Loucy (cell line): ENCODE results near the gene GCNT2.

Source experiments
- H2AFZ ChIP-seq: fragments of 200-600 bp; sonication (generic); 2 replicates; pipeline ENCODE4 v1.6.0; 2016; ENCODE audit warnings: antibody characterized with exemption, mild to moderate bottlenecking, low read length, moderate library complexity
- H3F3A ChIP-seq: fragments of 200-600 bp; 2 replicates; pipeline ENCODE4 v1.6.0; 2016; ENCODE audit warnings: antibody characterized with exemption, low read depth, mild to moderate bottlenecking
- H3K27me3 ChIP-seq: fragments of 200-600 bp; sonication (generic); 2 replicates; pipeline ENCODE4 v1.6.1; 2014; ENCODE audit warnings: low read length, mild to moderate bottlenecking; ENCODE audit not compliant: insufficient read depth, poor library complexity, severe bottlenecking
- H3K36me3 ChIP-seq: fragments of 200-600 bp; sonication (generic); 2 replicates; pipeline ENCODE4 v1.6.1; 2016; ENCODE audit warnings: low read length; ENCODE audit not compliant: insufficient read depth
- H3K4me1 ChIP-seq: fragments of 200-600 bp; sonication (generic); 2 replicates; pipeline ENCODE4 v1.5.1; 2014; ENCODE audit warnings: low read length, mild to moderate bottlenecking; ENCODE audit not compliant: insufficient read depth, poor library complexity, severe bottlenecking
- H3K4me2 ChIP-seq: fragments of 200-600 bp; sonication (generic); 2 replicates; pipeline ENCODE4 v1.6.0; 2014; ENCODE audit warnings: antibody characterized with exemption, low read length, low read depth, mild to moderate bottlenecking; ENCODE audit not compliant: poor library complexity, severe bottlenecking
- H3K4me3 ChIP-seq: fragments of 200-600 bp; sonication (generic); 2 replicates; pipeline ENCODE4 v1.5.1; 2014; ENCODE audit warnings: low read length, mild to moderate bottlenecking, mixed read lengths; ENCODE audit not compliant: poor library complexity, severe bottlenecking
- H3K79me2 ChIP-seq: fragments of 200-600 bp; sonication (generic); 2 replicates; pipeline ENCODE4 v1.6.1; 2014; ENCODE audit warnings: low read length; ENCODE audit not compliant: insufficient read depth
- H3K9ac ChIP-seq: fragments of 200-600 bp; sonication (generic); 2 replicates; pipeline ENCODE4 v1.6.0; 2014; ENCODE audit warnings: mild to moderate bottlenecking, low read depth, low read length, moderate library complexity; ENCODE audit not compliant: poor library complexity, severe bottlenecking
- H3K9me2 ChIP-seq: fragments of 200-600 bp; sonication (generic); replicated peaks from 2 replicates; pipeline ENCODE4 v1.6.1; 2016; ENCODE audit warnings: low read depth, low read length, mixed read lengths
- H3K9me3 ChIP-seq: fragments of 200-600 bp; sonication (generic); 2 replicates; pipeline ENCODE4 v1.6.1; 2014; ENCODE audit warnings: mild to moderate bottlenecking, antibody characterized with exemption, low read length, low read depth; ENCODE audit not compliant: insufficient read depth
- H4K20me1 ChIP-seq: fragments of 200-600 bp; sonication (generic); 2 replicates; pipeline ENCODE4 v1.6.0; 2014; ENCODE audit warnings: antibody characterized with exemption, low read length, mild to moderate bottlenecking; ENCODE audit not compliant: insufficient read depth, poor library complexity, severe bottlenecking
- CTCF ChIP-seq: fragments of 200-600 bp; sonication (generic); conservative IDR thresholded peaks from 2 replicates; pipeline ENCODE4 v1.5.1; 2014; ENCODE audit warnings: mild to moderate bottlenecking, antibody characterized with exemption, low read length
- EZH2phosphoT487 ChIP-seq: fragments of 200-600 bp; IDR thresholded peaks from 2 replicates; pipeline ENCODE4 v1.6.1; 2018; ENCODE audit warnings: antibody characterized with exemption, mild to moderate bottlenecking, moderate library complexity, borderline replicate concordance

Gene GCNT2

GRCh38 chr6:10520468-10520867 is 683 bp upstream of the GCNT2 start:
- Histone ChIP-seq H3K4me1 (peaks cover 16% of the 10 kb centered on the region), H3F3A (no peaks in the 10 kb centered on the region), H3K9ac (no peak overlapping the region), H3K4me2 (no peak overlapping the region), H3K9me3 (no peaks in the 10 kb centered on the region), H3K79me2 (no peaks in the 10 kb centered on the region), H3K4me3 (no peak overlapping the region), H3K36me3 (no peaks in the 10 kb centered on the region), H2AFZ (peak overlapping the region; percentile 71), H4K20me1 (no peaks in the 10 kb centered on the region), H3K9me2 (no peaks in the 10 kb centered on the region), H3K27me3 (no peaks in the 10 kb centered on the region)
- TF ChIP-seq EZH2phosphoT487: no peak
- no peak for TF ChIP-seq CTCF

- no peaks in the 10 kb centered on the region for H3K9me3 ChIP-seq
- H3K27me3 ChIP-seq: no peaks in the 10 kb centered on the region
- no peaks in the 10 kb centered on the region for H3K36me3 ChIP-seq
- no peaks in the 10 kb centered on the region for H3F3A ChIP-seq
- H3K9ac ChIP-seq: no peak overlapping the region
- H4K20me1 ChIP-seq: no peaks in the 10 kb centered on the region
- no peak overlapping the region for H3K4me2 ChIP-seq
- peaks cover 20% of the 10 kb centered on the region for H3K4me1 ChIP-seq
- no peak overlapping the region for H3K4me3 ChIP-seq
- TF ChIP-seq EZH2phosphoT487 (no peak), CTCF (no peak)
- H3K79me2 ChIP-seq: no peaks in the 10 kb centered on the region
- H3K9me2 ChIP-seq: no peaks in the 10 kb centered on the region
- no peak overlapping the region for H2AFZ ChIP-seq
Measured at GRCh38 chr6:10522929-10523573, 1.9 kb downstream of the GCNT2 start.

- Histone ChIP-seq H2AFZ (no peak overlapping the region), H3F3A (no peaks in the 10 kb centered on the region), H3K4me3 (no peak overlapping the region), H3K4me1 (peaks cover 22% of the 10 kb centered on the region), H3K9me2 (no peaks in the 10 kb centered on the region), H3K79me2 (peaks cover 16% of the 10 kb centered on the region), H3K9me3 (no peaks in the 10 kb centered on the region), H4K20me1 (no peaks in the 10 kb centered on the region), H3K4me2 (no peak overlapping the region), H3K9ac (no peak overlapping the region), H3K36me3 (no peaks in the 10 kb centered on the region), H3K27me3 (no peaks in the 10 kb centered on the region)
- TF ChIP-seq CTCF (no peak), EZH2phosphoT487 (no peak)
Measured at GRCh38 chr6:10526156-10526555, 5.0 kb downstream of the GCNT2 start.
